Stimulated activated CD4-positive, alpha-beta T cell treated with anti-CD3 and anti-CD28 coated beads, Interleukin-15, amount 100 ng/mL, for 1 hour (primary cell): ENCODE measurements around the gene DCBLD1.

Source experiments
- DNase-seq, 2 donors: peaks; one replicate each; pipeline ENCODE4 v3.0.0-alpha.2; 2020; ENCODE audit warnings: low read depth in 1 of 2, low spot score in 1 of 2

DCBLD1 gene

GRCh38 chr6:117525607-117526006, 43.1 kb downstream of the DCBLD1 start:
- no peak for DNase-seq

- no peak for DNase-seq
Observed at GRCh38 chr6:117530467-117531242, 48.2 kb downstream of the DCBLD1 start.

GRCh38 chr6:117531346-117531745, 48.9 kb downstream of the DCBLD1 start:
- no peak for DNase-seq

GRCh38 chr6:117531809-117532725, 49.6 kb downstream of the DCBLD1 start:
- DNase-seq = no peak

- DNase-seq = no peak
Observed at GRCh38 chr6:117533775-117534174, 51.3 kb downstream of the DCBLD1 start.

- DNase-seq = no peak
Observed at GRCh38 chr6:117534974-117535373, 52.5 kb downstream of the DCBLD1 start.

- DNase-seq = no peak
Observed at GRCh38 chr6:117536317-117536716, 53.8 kb downstream of the DCBLD1 start.

- DNase-seq = no peak
Observed at GRCh38 chr6:117538615-117539014, 56.1 kb downstream of the DCBLD1 start.

GRCh38 chr6:117540670-117541069, 58.2 kb downstream of the DCBLD1 start:
- no peak for DNase-seq

- no peak for DNase-seq
Observed at GRCh38 chr6:117542493-117542892, 60.0 kb downstream of the DCBLD1 start.

GRCh38 chr6:117544716-117545115, 62.2 kb downstream of the DCBLD1 start:
- no peak for DNase-seq

GRCh38 chr6:117545161-117545595, 62.7 kb downstream of the DCBLD1 start:
- DNase-seq = no peak

GRCh38 chr6:117546674-117547073, 64.2 kb downstream of the DCBLD1 start:
- no peak for DNase-seq

GRCh38 chr6:117547688-117548621, 65.5 kb downstream of the DCBLD1 start:
- DNase-seq = peak; percentile 6 to 24

GRCh38 chr6:117548797-117549301, 66.4 kb downstream of the DCBLD1 start:
- DNase-seq = no peak

GRCh38 chr6:117549611-117550010, 67.1 kb downstream of the DCBLD1 start:
- no peak for DNase-seq

GRCh38 chr6:117550078-117550600, 67.7 kb downstream of the DCBLD1 start:
- no peak for DNase-seq

- no peak for DNase-seq
Observed at GRCh38 chr6:117550618-117551242, 68.3 kb downstream of the DCBLD1 start.

- no peak for DNase-seq
Observed at GRCh38 chr6:117552618-117553017, 70.1 kb downstream of the DCBLD1 start.

GRCh38 chr6:117553142-117553541, 70.7 kb downstream of the DCBLD1 start:
- DNase-seq = no peak
